Trophoblast cell (in vitro differentiated cells and primary cell): ENCODE data around the gene APBA2.

ENCODE experiments used
- DNase-seq, 2 donors: peaks; one replicate each; pipeline ENCODE4 v3.0.0-alpha.2; 2016
- H2AFZ ChIP-seq: 2 replicates; pipeline ENCODE4 v1.6.1; 2013; ENCODE audit warnings: low read length, moderate library complexity, mild to moderate bottlenecking; ENCODE audit not compliant: insufficient read depth, poor library complexity
- H2AK5ac ChIP-seq: 2 replicates; pipeline ENCODE4 v1.6.1; 2013; ENCODE audit warnings: mild to moderate bottlenecking, low read length
- H2BK120ac ChIP-seq: 2 replicates; pipeline ENCODE4 v1.6.1; 2013; ENCODE audit warnings: low read length, mild to moderate bottlenecking, moderate library complexity; ENCODE audit not compliant: insufficient read depth, poor library complexity
- H2BK12ac ChIP-seq: 2 replicates; pipeline ENCODE4 v1.6.1; 2013; ENCODE audit warnings: mild to moderate bottlenecking, low read length, moderate library complexity
- H2BK5ac ChIP-seq: 2 replicates; pipeline ENCODE4 v1.6.1; 2013; ENCODE audit warnings: low read length, low read depth, moderate library complexity, mild to moderate bottlenecking; ENCODE audit not compliant: poor library complexity
- H3K14ac ChIP-seq: 2 replicates; pipeline ENCODE4 v1.6.1; 2013; ENCODE audit warnings: mild to moderate bottlenecking, low read length
- H3K18ac ChIP-seq: 2 replicates; pipeline ENCODE4 v1.6.1; 2013; ENCODE audit warnings: mild to moderate bottlenecking, low read length
- H3K23ac ChIP-seq: 2 replicates; pipeline ENCODE4 v1.6.1; 2013; ENCODE audit warnings: low read length
- H3K27ac ChIP-seq: 2 replicates; pipeline ENCODE4 v1.5.1; 2013; ENCODE audit warnings: low read depth, mild to moderate bottlenecking, inconsistent platforms, low read length, moderate library complexity
- H3K27me3 ChIP-seq: 2 replicates; pipeline ENCODE4 v1.6.1; 2013; ENCODE audit warnings: inconsistent platforms, mild to moderate bottlenecking, low read length, moderate library complexity; ENCODE audit not compliant: insufficient read depth
- H3K36me3 ChIP-seq, 2 experiments: 1 replicate in 1 of 2; 2 replicates in 1 of 2; pipeline ENCODE4 v1.6.1; 2013; ENCODE audit warnings: low read length in 2 of 2, mild to moderate bottlenecking in 2 of 2, moderate library complexity in 1 of 2; ENCODE audit not compliant: insufficient read depth in 2 of 2, control insufficient read depth in 1 of 2
- H3K4ac ChIP-seq: 2 replicates; pipeline ENCODE4 v1.6.1; 2013; ENCODE audit warnings: low read depth, mild to moderate bottlenecking, low read length, moderate library complexity
- H3K4me1 ChIP-seq, 2 experiments: 1 replicate in 1 of 2; 2 replicates in 1 of 2; pipeline ENCODE4 v1.6.1; 2013; ENCODE audit warnings: low read length in 2 of 2, mild to moderate bottlenecking in 2 of 2, moderate library complexity in 1 of 2; ENCODE audit not compliant: insufficient read depth in 2 of 2, control insufficient read depth in 1 of 2
- H3K4me2 ChIP-seq: 2 replicates; pipeline ENCODE4 v1.6.1; 2013; ENCODE audit warnings: inconsistent platforms, mild to moderate bottlenecking, low read length, moderate library complexity
- H3K4me3 ChIP-seq: 2 replicates; pipeline ENCODE4 v1.5.1; 2013; ENCODE audit warnings: mild to moderate bottlenecking, low read depth, low read length, inconsistent platforms
- H3K79me1 ChIP-seq: one replicate; pipeline ENCODE4 v1.6.1; 2013; ENCODE audit warnings: low read length
- H3K79me2 ChIP-seq: 2 replicates; pipeline ENCODE4 v1.6.1; 2013; ENCODE audit warnings: low read length, mild to moderate bottlenecking; ENCODE audit not compliant: control insufficient read depth, insufficient read depth, poor library complexity
- H3K9ac ChIP-seq: 2 replicates; pipeline ENCODE4 v1.6.1; 2013; ENCODE audit warnings: mild to moderate bottlenecking, low read length
- H3K9me3 ChIP-seq: 2 replicates; pipeline ENCODE4 v1.6.1; 2013; ENCODE audit warnings: low read depth, mild to moderate bottlenecking, control low read depth, inconsistent platforms, low read length; ENCODE audit not compliant: insufficient read depth
- H4K12ac ChIP-seq: 2 replicates; pipeline ENCODE4 v1.6.1; 2013; ENCODE audit warnings: low read depth, mild to moderate bottlenecking, low read length, moderate library complexity
- H4K8ac ChIP-seq: 2 replicates; pipeline ENCODE4 v1.6.1; 2013; ENCODE audit warnings: low read depth, mild to moderate bottlenecking, low read length, moderate library complexity
- H4K91ac ChIP-seq: one replicate; pipeline ENCODE4 v1.6.1; 2013; ENCODE audit warnings: low read depth, mild to moderate bottlenecking, low read length, moderate library complexity
- WGBS: extraction: QIAGEN DNeasy Blood & Tissue Kit; methylation state at CpG from one replicate; pipeline ENCODE4 v1.1.7; 2013; ENCODE audit warnings: missing lambda C conversion rate; ENCODE audit not compliant: insufficient read length, insufficient coverage; ENCODE audit errors: extremely low coverage; 5-methylcytosine and 5-hydroxymethylcytosine counted together

The APBA2 gene

GRCh38 chr15:28891588-28891987 is 5.8 kb downstream of the APBA2 start:
- H3K4me3 ChIP-seq = no peak overlapping the region
- no peak overlapping the region for H2AFZ ChIP-seq
- no peak overlapping the region for H4K91ac ChIP-seq
- WGBS = no CpG with 5 or more reads among the region's 6 CpGs
- H3K27me3 ChIP-seq = peaks cover 13% of the 10 kb centered on the region
- H2BK12ac ChIP-seq = no peak overlapping the region
- no peaks in the 10 kb centered on the region for H3K79me2 ChIP-seq
- H3K9ac ChIP-seq = no peak overlapping the region
- no peak overlapping the region for H3K18ac ChIP-seq
- no peaks in the 10 kb centered on the region for H3K79me1 ChIP-seq
- no peaks in the 10 kb centered on the region for H3K9me3 ChIP-seq
- no peak overlapping the region for H3K27ac ChIP-seq
- H2BK120ac ChIP-seq = no peak overlapping the region
- H2AK5ac ChIP-seq = no peak overlapping the region
- H2BK5ac ChIP-seq = no peak overlapping the region
- H4K12ac ChIP-seq = no peak overlapping the region
- no peak overlapping the region for H3K23ac ChIP-seq
- no peaks in the 10 kb centered on the region for H3K4me1 ChIP-seq
- H3K14ac ChIP-seq = no peak overlapping the region
- H3K36me3 ChIP-seq = no peaks in the 10 kb centered on the region
- H3K4me2 ChIP-seq = no peak overlapping the region
- no peak for DNase-seq
- no peak overlapping the region for H3K4ac ChIP-seq
- no peak overlapping the region for H4K8ac ChIP-seq

GRCh38 chr15:28892789-28893610 is 7.2 kb downstream of the APBA2 start:
- H3K36me3 ChIP-seq = no peaks in the 10 kb centered on the region
- H3K27ac ChIP-seq = no peak overlapping the region
- H4K12ac ChIP-seq = no peak overlapping the region
- no peak overlapping the region for H3K9ac ChIP-seq
- no peak overlapping the region for H3K14ac ChIP-seq
- H3K27me3 ChIP-seq = no peaks in the 10 kb centered on the region
- no peaks in the 10 kb centered on the region for H3K4me1 ChIP-seq
- no peak overlapping the region for H2BK120ac ChIP-seq
- no peak overlapping the region for H4K91ac ChIP-seq
- H2AK5ac ChIP-seq = no peak overlapping the region
- H3K4me2 ChIP-seq = no peak overlapping the region
- no peak for DNase-seq
- H3K23ac ChIP-seq = no peak overlapping the region
- H3K9me3 ChIP-seq = peaks cover 1% of the 10 kb centered on the region
- no peaks in the 10 kb centered on the region for H3K79me2 ChIP-seq
- H3K79me1 ChIP-seq = no peaks in the 10 kb centered on the region
- H3K4ac ChIP-seq = no peak overlapping the region
- H2BK12ac ChIP-seq = no peak overlapping the region
- no peak overlapping the region for H3K4me3 ChIP-seq
- H2BK5ac ChIP-seq = no peak overlapping the region
- no peak overlapping the region for H3K18ac ChIP-seq
- no CpG with 5 or more reads among the region's 12 CpGs for WGBS
- H2AFZ ChIP-seq = no peak overlapping the region
- H4K8ac ChIP-seq = no peak overlapping the region

- Histone ChIP-seq H2BK12ac (no peak overlapping the region), H3K79me2 (no peaks in the 10 kb centered on the region), H3K27ac (no peak overlapping the region), H4K12ac (no peak overlapping the region), H2AFZ (no peak overlapping the region), H3K18ac (no peak overlapping the region), H2BK5ac (no peak overlapping the region), H3K14ac (no peak overlapping the region), H3K4ac (no peak overlapping the region), H3K9ac (no peak overlapping the region), H3K36me3 (no peaks in the 10 kb centered on the region), H3K4me1 (no peaks in the 10 kb centered on the region), H2BK120ac (no peak overlapping the region), H3K79me1 (no peaks in the 10 kb centered on the region), H4K91ac (no peak overlapping the region), H2AK5ac (no peak overlapping the region), H3K9me3 (peaks cover 1% of the 10 kb centered on the region), H3K23ac (no peak overlapping the region), H3K27me3 (no peaks in the 10 kb centered on the region), H3K4me2 (no peak overlapping the region), H3K4me3 (no peak overlapping the region), H4K8ac (no peak overlapping the region)
- no peak for DNase-seq
- WGBS = no CpG with 5 or more reads among the region's 13 CpGs
These were observed 8.9 kb downstream of the APBA2 start for GRCh38 chr15:28894631-28895030.

GRCh38 chr15:28895146-28895545 is 9.4 kb downstream of the APBA2 start:
- Histone ChIP-seq H2BK120ac (no peak overlapping the region), H2AK5ac (no peak overlapping the region), H3K14ac (no peak overlapping the region), H3K9ac (no peak overlapping the region), H3K27ac (no peak overlapping the region), H3K79me1 (no peaks in the 10 kb centered on the region), H4K91ac (no peak overlapping the region), H3K18ac (no peak overlapping the region), H3K4me1 (no peaks in the 10 kb centered on the region), H4K8ac (no peak overlapping the region), H3K36me3 (no peaks in the 10 kb centered on the region), H3K9me3 (peaks cover 1% of the 10 kb centered on the region), H3K4me3 (no peak overlapping the region), H3K79me2 (no peaks in the 10 kb centered on the region), H3K23ac (no peak overlapping the region), H3K4ac (no peak overlapping the region), H2AFZ (no peak overlapping the region), H4K12ac (no peak overlapping the region), H2BK5ac (no peak overlapping the region), H3K27me3 (no peaks in the 10 kb centered on the region), H3K4me2 (no peak overlapping the region), H2BK12ac (no peak overlapping the region)
- no CpG with 5 or more reads among the region's 13 CpGs for WGBS
- DNase-seq = no peak
